Activated CD4-positive, alpha-beta T cell treated with anti-CD3 and anti-CD28 coated beads, Interleukin-2, amount 50 U/mL, for 4 hours (primary cell): ENCODE data around the gene TMEM217.
"Not testable (repeated sequence)": the region's sequence is repeated elsewhere in the genome, so short reads cannot be mapped to it uniquely, and the experiment has no call there.

ENCODE experiments used
- DNase-seq, 2 experiments: peaks; one replicate each; pipeline ENCODE4 v3.0.0-alpha.2; 2020

TMEM217 gene

DNA sequence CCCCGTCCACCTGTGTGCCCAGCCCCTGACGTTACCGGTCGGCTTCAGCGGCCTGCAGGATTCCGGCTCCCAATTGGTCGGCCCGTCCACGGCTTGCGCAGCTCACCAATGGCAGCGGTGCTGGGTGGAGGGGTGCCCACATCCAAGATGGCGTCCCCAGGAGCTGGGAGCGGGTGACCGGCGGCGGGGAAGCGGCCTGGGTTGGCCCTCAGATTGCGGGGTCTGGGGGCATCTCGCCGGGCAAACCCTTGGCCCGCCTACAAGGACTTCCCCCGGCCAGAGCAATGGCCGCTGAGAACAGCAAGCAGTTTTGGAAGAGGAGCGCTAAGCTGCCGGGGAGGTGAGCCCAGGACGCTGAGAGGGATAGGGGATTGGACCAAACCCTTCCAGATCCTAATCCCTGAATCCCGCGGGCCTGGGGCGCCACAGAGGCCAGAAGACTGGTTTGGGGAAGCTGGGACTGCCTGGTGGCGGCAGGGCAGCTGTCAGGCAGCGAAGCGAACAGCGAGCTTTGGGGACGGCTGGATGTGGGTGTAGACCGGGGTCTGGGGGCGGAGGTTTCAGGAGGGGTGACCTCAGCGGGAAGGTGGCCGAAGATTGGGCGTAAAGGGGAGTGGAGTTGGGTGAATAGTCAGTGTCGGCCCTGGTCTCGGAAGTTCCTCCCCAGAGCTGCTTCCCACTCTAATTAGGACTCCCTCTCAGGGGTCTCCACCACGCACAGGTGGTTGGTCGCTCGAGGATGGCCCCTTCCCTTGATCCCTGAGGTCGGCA is at the start of gene TMEM217, which contains the start of gene TBC1D22B:
TSS of gene TMEM217 (minus strand) at position 511 of the 771 bp plus-strand sequence. CDS start 39,114 bp downstream, outside the sequence.
TSS of gene TBC1D22B (plus strand) at position 139 of the 771 bp plus-strand sequence. CDS start at position 285, 146 bp downstream.
- DNase-seq, result peak; percentile 94 to 95

GRCh38 chr6:37307484-37307883 is 49.5 kb upstream of the TMEM217 start:
- not testable (repeated sequence) for DNase-seq

DNA sequence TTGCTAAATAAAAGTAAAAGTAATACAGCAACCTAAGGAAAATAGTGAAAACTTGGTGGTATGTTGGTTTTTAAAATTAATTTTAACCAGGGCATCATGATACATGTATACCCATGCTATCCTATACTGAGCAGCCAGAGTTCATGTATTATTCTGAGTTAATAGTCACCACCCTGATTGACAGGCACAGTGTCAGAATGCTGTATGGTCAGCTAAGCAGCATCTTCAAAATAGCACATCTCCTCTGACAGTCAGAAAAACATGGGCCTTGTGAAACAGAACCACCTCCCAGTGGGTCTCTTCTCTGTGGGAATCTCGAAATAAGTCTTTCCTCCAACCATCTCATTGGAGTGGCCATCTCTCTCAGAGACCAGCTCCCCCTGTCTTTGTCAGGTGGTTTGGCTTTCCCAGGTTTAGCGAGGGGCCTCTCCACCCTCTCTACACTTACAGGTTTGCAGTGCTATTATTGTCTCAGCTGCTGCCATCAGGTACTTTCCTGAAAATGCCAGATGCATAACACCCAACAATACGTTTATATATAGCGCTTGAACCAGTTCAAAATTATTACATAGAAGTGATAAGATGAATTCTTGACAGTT is 48.8 kb upstream of the TMEM217 start:
- no peak for DNase-seq

DNA sequence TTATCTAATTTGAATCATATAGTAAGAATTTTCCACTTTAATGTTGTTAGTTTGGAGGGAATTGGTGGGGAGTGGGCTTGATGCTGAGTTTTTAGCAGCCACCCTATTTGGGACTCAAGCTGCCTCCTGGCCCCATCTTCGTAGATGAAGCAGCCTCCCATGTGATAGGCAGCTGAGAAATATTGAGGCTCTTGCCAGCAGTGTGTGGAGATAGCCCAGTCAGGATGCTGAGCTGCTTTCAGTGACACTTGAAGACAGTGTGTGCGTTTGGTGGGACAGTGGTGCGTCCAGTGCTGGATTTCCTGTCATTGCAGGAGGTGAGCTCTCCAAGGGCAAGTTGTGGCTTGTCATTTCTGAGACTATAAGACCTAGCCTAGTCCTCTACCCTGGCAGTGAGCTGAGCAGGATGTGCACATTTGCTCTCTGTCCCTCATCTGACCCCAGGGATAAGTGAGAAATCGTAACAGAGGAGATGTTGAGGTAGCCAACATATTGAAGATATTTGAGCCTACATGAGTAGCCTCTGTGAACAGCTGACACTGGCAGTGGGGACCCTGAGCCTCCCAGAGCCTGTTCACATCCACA is 48.0 kb upstream of the TMEM217 start:
- DNase-seq, result no peak

- no peak for DNase-seq
Measured at GRCh38 chr6:37304766-37305165, 46.8 kb upstream of the TMEM217 start.

DNA sequence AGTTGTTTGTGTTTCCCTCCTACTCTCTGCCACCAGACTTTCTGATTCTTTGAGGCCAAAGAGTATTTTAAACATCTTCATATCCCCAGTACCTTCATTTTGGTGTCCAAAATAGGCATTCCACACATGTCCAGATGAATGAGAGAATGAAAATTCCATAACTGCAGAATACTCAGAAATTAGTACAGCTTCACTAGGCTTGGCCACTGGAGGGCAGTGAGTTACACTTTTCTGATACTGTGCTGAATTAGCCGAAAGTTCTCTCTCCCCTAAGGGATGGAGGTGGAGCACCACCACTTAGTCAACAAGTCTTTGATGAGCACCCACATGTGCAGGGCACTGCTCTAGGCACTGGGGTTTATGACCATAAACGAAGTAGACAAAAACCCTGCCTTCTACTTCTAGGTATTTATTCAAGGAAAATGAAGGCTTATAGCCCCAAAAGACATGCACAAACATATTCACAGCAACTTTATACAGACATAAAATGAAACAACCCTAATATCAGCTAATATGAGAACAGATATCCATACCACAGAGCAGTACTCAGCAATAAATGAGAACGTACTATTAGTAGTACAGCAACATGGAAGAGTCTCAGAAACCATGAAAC is 46.1 kb upstream of the TMEM217 start:
- no peak for DNase-seq

DNA sequence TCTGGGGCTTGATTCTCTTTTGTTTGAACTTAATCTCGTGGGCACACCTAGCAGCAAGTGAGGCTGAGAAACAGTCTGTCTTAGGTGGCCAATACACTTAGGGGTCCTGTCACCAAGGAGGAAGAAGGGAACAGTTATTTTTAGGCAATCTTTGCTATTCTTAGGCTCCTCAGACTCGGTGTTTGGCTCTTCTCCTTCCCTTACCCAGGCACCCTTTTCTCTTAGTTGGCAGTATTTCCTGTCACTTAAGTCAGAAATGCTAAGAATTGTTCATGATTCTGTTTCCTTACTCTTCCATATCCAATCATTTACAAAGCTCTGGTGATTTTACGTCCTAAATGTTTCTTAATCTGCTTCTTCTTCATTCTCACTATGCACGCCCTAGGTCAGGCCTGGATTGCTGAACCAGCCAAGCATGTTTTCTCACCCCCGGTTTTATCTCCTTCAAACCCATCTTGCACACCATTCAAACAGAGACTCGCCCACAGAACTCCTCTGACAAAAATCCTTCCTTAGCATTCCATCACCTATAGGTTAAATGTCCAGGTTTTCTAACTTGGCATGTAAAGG is 45.2 kb upstream of the TMEM217 start:
- no peak for DNase-seq

DNA sequence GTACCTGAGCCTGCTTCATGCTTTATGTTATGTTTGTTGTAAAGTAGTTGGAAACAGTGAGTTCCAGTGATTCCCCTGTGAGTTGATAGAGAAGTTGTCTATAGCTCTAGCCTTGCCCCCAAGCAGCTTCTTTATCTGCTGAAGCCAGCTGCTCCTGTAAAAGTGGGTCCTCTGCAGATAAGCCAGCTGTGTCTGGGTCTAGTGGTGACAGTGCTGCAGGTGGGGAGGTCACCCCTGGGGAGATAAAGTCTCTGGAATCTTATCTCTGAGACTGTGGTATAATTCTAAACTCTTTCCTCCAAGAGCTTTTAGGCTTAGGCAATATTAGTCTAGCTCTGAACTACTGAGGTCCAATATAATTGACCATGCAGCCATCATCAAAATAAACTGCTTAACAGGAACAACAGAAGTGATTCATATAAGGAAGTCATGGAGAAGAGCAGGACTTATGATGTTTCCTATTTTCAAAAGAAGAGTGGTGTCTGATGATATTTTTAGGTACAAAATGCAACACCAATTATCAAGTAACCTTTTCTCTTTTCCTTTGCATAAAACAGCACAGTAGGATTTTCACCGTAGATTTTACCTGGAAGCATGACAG is 44.2 kb upstream of the TMEM217 start:
- DNase-seq, result no peak

DNA sequence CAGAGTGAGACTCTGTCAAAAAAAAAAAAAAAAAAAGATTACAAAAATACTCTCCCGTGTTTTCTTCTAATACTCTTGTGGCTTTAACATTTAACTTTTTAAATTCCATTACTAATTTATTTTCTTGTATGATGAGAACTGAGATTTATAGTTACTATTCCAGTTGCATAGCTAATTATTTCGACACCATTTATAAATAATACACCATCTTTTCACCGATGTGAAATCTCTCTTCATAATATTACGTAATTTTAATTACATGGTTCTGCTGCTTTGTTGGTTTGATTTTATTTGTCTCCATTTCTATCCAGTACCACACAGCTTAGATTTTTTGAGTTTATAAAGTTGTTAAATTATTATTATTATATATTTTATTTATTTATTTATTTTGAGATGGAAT is 42.0 kb upstream of the TMEM217 start:
- no peak for DNase-seq

DNA sequence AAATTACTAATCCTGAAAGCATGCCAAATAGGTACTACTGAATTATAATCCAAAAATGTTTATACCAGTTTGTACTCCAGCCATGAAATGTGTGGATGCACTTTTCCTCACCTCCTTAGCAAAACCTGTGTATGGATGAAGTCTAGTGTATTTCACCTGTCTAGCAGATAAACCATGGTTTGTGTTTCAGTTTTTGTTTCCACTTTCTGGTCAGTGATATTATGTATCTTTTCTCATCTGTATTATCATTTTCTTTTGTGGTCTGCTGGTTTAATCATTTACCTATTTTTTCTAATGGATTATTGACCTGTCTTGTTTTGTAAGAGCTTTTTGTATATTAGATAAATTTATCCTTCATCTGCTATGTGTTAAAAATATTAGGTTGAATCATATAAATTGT is 41.0 kb upstream of the TMEM217 start:
- DNase-seq, result no peak

GRCh38 chr6:37297637-37298036 is 39.7 kb upstream of the TMEM217 start:
- DNase-seq, result not testable (repeated sequence)

GRCh38 chr6:37293426-37293825 is 35.5 kb upstream of the TMEM217 start:
- DNase-seq, result no peak

GRCh38 chr6:37289931-37290330 is 32.0 kb upstream of the TMEM217 start:
- no peak for DNase-seq

GRCh38 chr6:37288247-37288646 is 30.3 kb upstream of the TMEM217 start:
- DNase-seq, result no peak

DNA sequence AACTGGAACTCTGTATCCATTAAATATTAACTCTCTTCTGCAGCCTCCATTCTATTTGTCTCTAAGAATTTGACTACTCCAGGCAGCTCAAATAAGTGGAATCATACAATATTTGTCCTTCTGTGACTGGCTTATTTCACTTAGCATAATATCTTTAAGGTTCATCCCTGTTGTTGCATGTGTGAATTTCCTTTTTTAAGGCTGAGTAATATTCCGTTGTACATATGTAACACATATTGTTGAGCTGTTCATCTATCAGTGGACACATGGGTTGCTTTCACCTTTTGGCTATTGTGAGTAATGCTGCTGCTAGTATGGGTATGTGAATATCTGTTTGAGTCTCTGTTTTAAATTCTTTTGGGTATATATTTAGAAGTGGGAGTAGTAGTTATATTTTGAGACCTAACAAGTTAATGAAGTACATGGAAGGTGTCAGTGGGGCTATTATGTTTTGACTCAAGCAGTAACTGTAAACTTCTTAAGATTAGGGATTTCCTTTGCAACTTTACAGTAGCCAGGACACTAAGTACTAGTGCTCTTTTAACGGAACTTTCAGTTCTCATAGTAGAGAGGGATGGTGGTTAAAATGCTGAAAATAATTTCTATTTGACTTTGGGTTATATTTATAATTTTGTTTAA is 29.7 kb upstream of the TMEM217 start:
- no peak for DNase-seq

- no peak for DNase-seq
Measured at GRCh38 chr6:37285861-37286311, 27.9 kb upstream of the TMEM217 start.

DNA sequence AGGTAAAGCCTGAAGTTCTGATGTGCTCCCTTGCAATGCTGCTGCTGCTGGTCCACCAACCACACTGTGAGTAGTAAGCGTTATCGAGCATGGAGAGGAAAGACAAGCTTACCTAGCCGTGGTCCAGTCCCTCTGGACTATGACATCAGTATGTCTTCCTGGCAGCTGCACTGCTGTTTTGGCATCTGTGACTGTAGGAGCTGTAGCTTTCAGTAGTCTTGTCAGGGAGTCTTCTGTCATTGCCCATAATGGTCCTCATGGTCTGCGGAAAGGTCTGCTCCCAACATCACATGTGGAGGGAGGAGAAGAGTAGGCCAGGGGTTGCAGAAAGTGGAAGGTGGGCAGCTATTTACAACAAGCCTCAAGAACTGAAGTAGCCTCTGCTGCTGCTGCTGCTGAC is 26.8 kb upstream of the TMEM217 start:
- no peak for DNase-seq

GRCh38 chr6:37283671-37284151 is 25.8 kb upstream of the TMEM217 start:
- no peak for DNase-seq

DNA sequence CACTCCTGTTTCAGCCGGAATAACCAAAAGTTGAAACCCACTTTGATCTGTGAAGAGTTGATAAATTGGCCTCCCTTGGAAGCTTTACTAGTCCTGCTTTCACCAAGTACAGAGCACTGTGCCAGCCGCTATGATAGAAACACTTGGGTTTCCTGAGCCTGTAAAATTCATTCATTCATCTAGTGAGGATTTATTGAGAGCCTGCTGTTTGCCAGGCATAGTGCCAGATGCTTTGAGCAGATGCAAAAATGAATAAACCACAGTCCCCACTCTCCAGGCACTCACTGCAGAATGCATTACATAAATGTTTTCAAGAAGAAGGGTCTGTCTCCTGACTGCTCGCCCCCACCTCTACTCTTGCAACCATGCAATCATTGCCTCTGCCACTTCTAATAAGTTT is 25.3 kb upstream of the TMEM217 start:
- DNase-seq, result no peak

GRCh38 chr6:37282371-37282770 is 24.4 kb upstream of the TMEM217 start:
- no peak for DNase-seq

DNA sequence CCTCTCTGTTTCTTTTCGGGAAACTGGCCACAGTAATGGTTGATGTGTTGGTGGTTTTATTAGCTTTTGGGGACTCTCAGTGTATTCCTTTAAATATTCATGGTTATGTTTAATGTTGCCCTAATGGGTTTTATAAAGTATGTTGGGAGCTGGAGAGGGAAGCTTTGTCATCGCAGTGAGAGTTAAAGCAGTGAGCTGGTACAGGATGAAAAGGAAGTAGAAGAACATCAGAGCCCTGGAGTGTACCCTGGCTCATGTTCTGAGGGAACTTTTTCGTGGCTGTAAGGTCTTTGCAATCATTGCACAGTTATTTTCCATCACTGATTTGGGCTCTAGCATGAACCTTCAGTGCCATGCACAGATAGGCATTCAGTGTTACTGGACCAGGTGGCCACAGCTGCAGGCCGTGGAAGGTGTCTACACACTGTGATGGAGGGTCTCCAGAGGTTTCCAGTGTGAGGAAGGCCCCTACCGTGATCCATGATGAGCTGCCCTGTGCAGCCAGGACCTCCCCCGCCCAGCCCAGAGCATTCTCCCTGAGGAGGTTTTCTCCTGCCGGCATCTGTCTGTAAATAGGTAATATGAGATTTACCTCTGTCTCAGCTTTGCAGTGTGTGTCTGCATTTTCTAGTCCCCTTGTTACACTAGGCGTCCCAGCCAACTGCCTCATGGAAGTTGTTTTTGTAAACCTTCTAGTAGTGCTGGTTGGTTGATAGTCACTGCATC is 22.4 kb upstream of the TMEM217 start:
- no peak for DNase-seq
